Sigmoid colon (tissue), 7 donors: ENCODE data around the gene NBAS. TPM values are rescaled to one million over a fixed set of nuclear protein-coding genes. Genes with fewer than 3 reads are reported as not detected.

Experiments used
- DNase-seq: peaks from one replicate; pipeline ENCODE4 v3.0.0-alpha.2; 2019
- H3K27ac ChIP-seq, 4 donors: fragments of 200-600 bp; sonication (generic); one replicate each; pipeline ENCODE4 v1.5.1; 2016 to 2019; ENCODE audit warnings: mild to moderate bottlenecking in 1 of 4
- H3K27me3 ChIP-seq, 3 donors: fragments of 200-600 bp; sonication (generic); one replicate each; pipeline ENCODE4 v1.5.1; 2019; ENCODE audit warnings: mild to moderate bottlenecking in 1 of 3
- H3K36me3 ChIP-seq, 4 donors: fragments of 200-600 bp; sonication (generic); one replicate each; pipeline ENCODE4 v1.5.1; 2016 to 2019
- H3K4me1 ChIP-seq, 4 donors: fragments of 200-600 bp; sonication (generic); one replicate each; pipeline ENCODE4 v1.5.1; 2017 to 2019
- H3K4me3 ChIP-seq, 4 donors: fragments of 200-600 bp; sonication (generic); one replicate each; pipeline ENCODE4 v1.5.1; 2017 to 2019; ENCODE audit warnings: mild to moderate bottlenecking in 2 of 4, moderate library complexity in 1 of 4
- H3K9me3 ChIP-seq, 4 donors: fragments of 200-600 bp in 3 of 4; sonication (generic) in 3 of 4; one replicate each; pipeline versions ENCODE4 v1.5.1 to v1.6.1; 2013 to 2019
- CTCF ChIP-seq, 4 experiments: fragments of 450-650 bp in 3 of 4; fragments of 200-600 bp in 1 of 4; IDR thresholded peaks; one replicate each; pipeline ENCODE4 v1.5.1; 2016 to 2019; ENCODE audit warnings: antibody characterized with exemption in 4 of 4, mild to moderate bottlenecking in 3 of 4, moderate library complexity in 2 of 4
- EP300 ChIP-seq, 4 donors: sonication (generic); formaldehyde crosslinking; IDR thresholded peaks; one replicate each; pipeline ENCODE4 v1.6.1; 2017; ENCODE audit warnings: antibody characterized with exemption in 4 of 4
- POLR2A ChIP-seq, 2 donors: fragments of 450-650 bp; IDR thresholded peaks; one replicate each; pipeline ENCODE4 v1.6.1; 2016; ENCODE audit warnings: antibody characterized with exemption in 2 of 2, mild to moderate bottlenecking in 2 of 2, moderate library complexity in 2 of 2
- POLR2AphosphoS5 ChIP-seq, 4 donors: sonication (generic); formaldehyde crosslinking; IDR thresholded peaks; one replicate each; pipeline ENCODE4 v1.6.1; 2017; ENCODE audit warnings: antibody characterized with exemption in 4 of 4
- WGBS, 2 donors: extraction: QIAGEN DNeasy Blood & Tissue Kit; methylation state at CpG; one replicate each; pipeline ENCODE4 v1.1.7; 2013; 5-methylcytosine and 5-hydroxymethylcytosine counted together
- intact Hi-C: fragments of 100-400 bp; cut with DNase I; formaldehyde crosslinking; loops from one replicate; pipeline ENCODE4 v1.15.1; 2023
- polyA plus RNA-seq, 3 donors: library from polyadenylated mRNA; stranded (reverse); fragments of 200-250 nt; gene quantifications; one replicate each; pipeline ENCODE4 v1.2.3, GENCODE V29; 2013
- total RNA-seq, 4 donors: library from RNA; depleted of rRNA; stranded (reverse); fragments of >200 nt; gene quantifications; one replicate each; pipeline ENCODE4 v1.1.0, GENCODE V29; 2016
- donor health status: healthy with polysubstance abuse.
- donor health status: Bipolar disorder and iron deficiency.
- donor health status: healthy.

The NBAS gene
- total and polyA plus RNA-seq, 7 donors = 3.9 to 53.2 (median 41.9) TPM

DNA sequence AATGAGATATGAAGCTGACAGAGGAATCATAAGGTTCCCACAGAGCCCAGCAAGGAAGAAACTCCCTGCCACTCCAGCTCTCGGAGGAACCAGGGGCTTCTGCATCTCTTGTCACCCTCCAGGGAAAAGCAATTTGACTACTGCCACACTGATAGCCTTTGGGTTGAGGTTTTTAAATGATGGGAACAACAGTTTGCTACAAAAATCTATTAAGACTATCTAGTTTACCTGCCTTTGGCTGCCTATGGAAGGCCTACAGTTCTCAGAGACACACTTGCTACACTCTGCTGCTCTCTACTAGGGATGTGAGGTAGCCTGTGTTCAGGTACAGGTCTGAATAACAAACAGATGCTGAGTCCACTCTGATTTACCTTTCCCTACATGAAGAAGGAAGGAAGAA is 161.9 kb downstream of the NBAS start:
- TF ChIP-seq POLR2A (IDR thresholded peaks at IDR 0.05) (no peak), EP300 (IDR thresholded peaks at IDR 0.05) (no peak), POLR2AphosphoS5 (IDR thresholded peaks at IDR 0.05) (no peak), CTCF (IDR thresholded peaks at IDR 0.05) (no peak)

GRCh38 chr2:15391751-15392150 is 169.4 kb downstream of the NBAS start:
- DNase-seq = no peak
- 88 to 98% methylated on average over 1 of the region's 1 CpG for WGBS, 2 donors
- H3K36me3 ChIP-seq = peaks cover 0 to 43% (median 3%) of the 10 kb centered on the region in 4 donors
- no peak overlapping the region for H3K27ac ChIP-seq
- TF ChIP-seq EP300 (IDR thresholded peaks at IDR 0.05) (no peak), CTCF (IDR thresholded peaks at IDR 0.05) (no peak), POLR2AphosphoS5 (IDR thresholded peaks at IDR 0.05) (no peak), POLR2A (IDR thresholded peaks at IDR 0.05) (no peak)
- H3K4me1 ChIP-seq = no peaks in the 10 kb centered on the region
- H3K9me3 ChIP-seq = no peaks in the 10 kb centered on the region
- H3K27me3 ChIP-seq = no peaks in the 10 kb centered on the region
- intact Hi-C loops = no loop called here
- H3K4me3 ChIP-seq = no peak overlapping the region

More for the DNA sequence above, 161.9 kb downstream of the NBAS start:
- H3K36me3 ChIP-seq = peaks cover 0 to 26% (median 0%) of the 10 kb centered on the region in 4 donors
- intact Hi-C loops = no loop called here
- H3K27ac ChIP-seq = no peak overlapping the region
- no peaks in the 10 kb centered on the region for H3K9me3 ChIP-seq
- H3K4me3 ChIP-seq = no peak overlapping the region
- DNase-seq = no peak
- 97 to 98% methylated on average over 1 of the region's 1 CpG for WGBS, 2 donors
- no peaks in the 10 kb centered on the region for H3K4me1 ChIP-seq
- no peaks in the 10 kb centered on the region for H3K27me3 ChIP-seq

GRCh38 chr2:15389895-15390294 is 171.2 kb downstream of the NBAS start:
- intact Hi-C loops = no loop called here
- no peaks in the 10 kb centered on the region for H3K4me1 ChIP-seq
- H3K9me3 ChIP-seq = no peaks in the 10 kb centered on the region
- H3K4me3 ChIP-seq = no peak overlapping the region
- no peak overlapping the region for H3K27ac ChIP-seq
- H3K27me3 ChIP-seq = no peaks in the 10 kb centered on the region
- no peak for DNase-seq
- peaks cover 0 to 33% (median 3%) of the 10 kb centered on the region in 4 donors for H3K36me3 ChIP-seq
- TF ChIP-seq POLR2A (IDR thresholded peaks at IDR 0.05) (no peak), EP300 (IDR thresholded peaks at IDR 0.05) (no peak), CTCF (IDR thresholded peaks at IDR 0.05) (no peak), POLR2AphosphoS5 (IDR thresholded peaks at IDR 0.05) (no peak)
- WGBS, 2 donors = 87 to 89% methylated on average over 3 of the region's 3 CpGs

DNA sequence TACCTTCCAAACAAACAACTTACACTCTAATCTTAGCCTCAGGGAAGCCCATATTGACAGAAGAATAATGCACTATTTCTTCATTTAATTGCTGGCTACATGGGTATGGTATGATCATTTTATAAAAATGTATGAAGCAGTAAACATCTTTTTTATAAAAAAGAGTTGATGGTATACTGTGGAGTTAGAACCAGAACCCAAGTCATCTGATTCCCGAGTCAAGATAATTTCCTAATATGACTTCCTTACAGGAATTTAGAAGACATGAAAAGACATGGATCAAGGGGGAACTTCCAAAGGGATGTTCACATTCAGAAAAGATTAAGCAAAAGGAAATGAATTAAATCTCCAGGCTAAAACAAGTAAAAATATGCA is 171.8 kb downstream of the NBAS start:
- no peak overlapping the region for H3K27ac ChIP-seq
- no peak for DNase-seq
- no peak overlapping the region for H3K4me3 ChIP-seq
- H3K4me1 ChIP-seq = no peaks in the 10 kb centered on the region
- intact Hi-C loops = no loop called here
- TF ChIP-seq EP300 (IDR thresholded peaks at IDR 0.05) = no peak
- no peak for TF ChIP-seq POLR2A (IDR thresholded peaks at IDR 0.05)
- TF ChIP-seq CTCF (IDR thresholded peaks at IDR 0.05) = no peak
- TF ChIP-seq POLR2AphosphoS5 (IDR thresholded peaks at IDR 0.05) = no peak
- no peaks in the 10 kb centered on the region for H3K9me3 ChIP-seq
- H3K27me3 ChIP-seq = no peaks in the 10 kb centered on the region
- 90 to 92% methylated on average over 1 of the region's 1 CpG for WGBS, 2 donors
- H3K36me3 ChIP-seq = peaks cover 0 to 30% (median 3%) of the 10 kb centered on the region in 4 donors
